Natural killer cell treated with Interleukin-12 subunit alpha and Interleukin-12 subunit beta and Interleukin-15 and Interleukin-18, amount 100 ng/mL, for 72 hours (primary cell): ENCODE measurements around the gene TM7SF2. TPM values are rescaled to one million over a fixed set of nuclear protein-coding genes. Genes with fewer than 3 reads are reported as not detected.

Source experiments
- ATAC-seq, 2 donors: fragments of 150-1000 bp; cut with Tn5 transposase in 1 of 2; sonication (Bioruptor Pico), chemical (Tn5 transposase) in 1 of 2; 2 replicates each; pipeline ENCODE4 v1.10.0; 2021
- DNase-seq: peaks from one replicate; pipeline ENCODE4 v3.0.0; 2022; ENCODE audit warnings: low spot score
- H3K27ac Mint-ChIP-seq, 2 donors: 1 replicate in 1 of 2; 2 replicates in 1 of 2; pipeline ENCODE4 v1.8.0; 2022; ENCODE audit warnings: mixed read lengths in 2 of 2, mild to moderate bottlenecking in 1 of 2, moderate library complexity in 1 of 2
- H3K27me3 Mint-ChIP-seq, 2 donors: 1 replicate in 1 of 2; 2 replicates in 1 of 2; pipeline ENCODE4 v1.8.0; 2022; ENCODE audit warnings: mixed read lengths in 2 of 2
- H3K36me3 Mint-ChIP-seq: one replicate; pipeline ENCODE4 v1.8.0; 2022; ENCODE audit warnings: mixed read lengths
- H3K4me1 Mint-ChIP-seq, 2 donors: 1 replicate in 1 of 2; 2 replicates in 1 of 2; pipeline ENCODE4 v1.8.0; 2022; ENCODE audit warnings: low read depth in 2 of 2, mixed read lengths in 2 of 2, mild to moderate bottlenecking in 1 of 2
- H3K4me3 Mint-ChIP-seq: one replicate; pipeline ENCODE4 v1.8.0; 2022; ENCODE audit warnings: mixed read lengths
- H3K9me3 Mint-ChIP-seq: 2 replicates; pipeline ENCODE4 v1.8.0; 2022; ENCODE audit warnings: mixed read lengths
- total RNA-seq, 2 donors: library from RNA; stranded (reverse); gene quantifications; one replicate each; pipeline ENCODE4 v1.2.3, GENCODE V29; 2022

Gene TM7SF2
- total RNA-seq, 2 donors from 2014 or later = 18.6 to 30.7 TPM

DNA sequence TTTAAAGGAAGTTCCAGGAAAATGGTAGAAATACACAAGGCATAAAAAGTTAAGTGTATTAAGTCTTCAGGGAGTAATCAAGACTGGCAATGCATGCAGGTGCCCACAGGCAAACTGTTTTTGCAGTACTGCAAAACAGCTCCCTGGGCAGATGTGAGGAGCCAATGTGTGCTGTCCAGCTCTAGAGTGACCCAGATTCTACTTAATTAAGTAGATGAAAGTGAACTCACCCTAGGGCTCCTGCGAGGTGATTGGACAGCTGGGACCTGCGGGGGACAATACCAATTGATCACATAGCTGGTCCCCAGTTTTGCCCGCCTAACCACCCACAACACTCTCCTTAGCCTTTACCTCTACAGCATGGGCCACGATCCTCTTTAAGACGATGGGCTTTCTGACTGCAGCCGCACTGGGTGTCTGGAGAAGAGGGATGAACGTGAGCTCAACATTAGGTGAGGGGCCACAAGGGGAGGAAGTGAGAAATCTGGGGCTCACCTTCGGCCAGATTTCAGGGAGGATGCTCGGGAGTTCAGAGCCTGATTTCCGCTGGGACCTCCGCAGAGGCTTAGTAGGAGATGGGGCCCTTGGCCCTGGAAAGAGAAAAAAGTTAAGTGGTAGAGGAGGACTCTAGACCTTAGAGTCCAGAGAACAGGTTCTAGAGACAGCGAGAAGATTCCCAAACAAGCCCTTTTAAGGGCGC lies 28.4 kb upstream of the TM7SF2 start:
- Mint-ChIP-seq H3K27me3 (no peaks in the 10 kb centered on the region), H3K4me3 (peak overlapping the region; percentile 98), H3K36me3 (peaks cover 17% of the 10 kb centered on the region), H3K27ac (peak overlapping the region; percentile 94 to 95), H3K9me3 (no peaks in the 10 kb centered on the region), H3K4me1 (peaks cover 32 to 51% of the 10 kb centered on the region in 2 donors)
- peak; percentile 38 for DNase-seq
- peak; percentile 0 to 1 for ATAC-seq

- Mint-ChIP-seq H3K27me3 (no peaks in the 10 kb centered on the region), H3K9me3 (no peaks in the 10 kb centered on the region), H3K4me3 (peak within 1 kb of the TSS; percentile 98), H3K36me3 (peaks cover 19% of the 10 kb centered on the region), H3K4me1 (peaks cover 26 to 44% of the 10 kb centered on the region in 2 donors), H3K27ac (peak within 1 kb of the TSS; percentile 94 to 95)
- DNase-seq = peak; percentile 98
- peak; percentile 93 to 96 for ATAC-seq
Measured at GRCh38 chr11:65083834-65084597, 27.7 kb upstream of the TM7SF2 start, which contains the start of the genes CDCA5 and ZFPL1. Gene CDCA5 (minus strand): TSS chr11:65084040. CDS start chr11:65083978, 62 bp downstream. Gene ZFPL1 (plus strand): TSS chr11:65084222. CDS start chr11:65084699, 477 bp downstream.

DNA sequence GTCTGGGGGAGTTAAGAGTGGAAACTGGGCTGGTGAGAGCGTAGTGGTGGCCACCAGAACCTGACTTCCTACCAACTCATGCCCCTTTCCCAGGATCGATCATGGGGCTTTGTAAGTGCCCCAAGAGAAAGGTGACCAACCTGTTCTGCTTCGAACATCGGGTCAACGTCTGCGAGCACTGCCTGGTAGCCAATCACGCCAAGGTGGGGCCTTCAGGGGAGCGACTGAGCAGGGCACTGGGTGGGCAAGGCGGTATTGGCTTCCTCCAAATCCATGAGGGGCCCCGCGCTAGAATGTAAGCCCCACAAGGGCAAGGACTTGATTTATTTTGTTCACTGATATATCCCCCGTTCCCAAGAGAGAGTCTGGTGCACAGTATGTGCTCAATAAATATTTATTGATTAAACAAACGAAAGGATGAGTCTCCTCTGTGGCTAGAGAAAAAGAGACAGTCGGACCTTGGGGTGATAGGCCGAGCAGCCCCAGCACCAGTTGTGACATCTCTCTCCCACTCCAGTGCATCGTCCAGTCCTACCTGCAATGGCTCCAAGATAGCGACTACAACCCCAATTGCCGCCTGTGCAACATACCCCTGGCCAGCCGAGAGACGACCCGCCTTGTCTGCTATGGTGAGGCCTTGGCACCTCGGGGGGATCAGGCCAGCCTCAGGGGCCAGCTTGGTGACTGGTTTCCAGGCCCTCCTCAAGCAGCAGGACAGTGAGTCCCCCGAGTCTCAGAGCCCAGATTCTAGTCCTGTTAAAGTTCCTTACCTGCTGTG lies 26.9 kb upstream of the TM7SF2 start:
- Mint-ChIP-seq H3K27me3 (no peaks in the 10 kb centered on the region), H3K27ac (peak overlapping the region; percentile 94 to 95), H3K4me3 (peak overlapping the region; percentile 98), H3K36me3 (peaks cover 21% of the 10 kb centered on the region), H3K9me3 (no peaks in the 10 kb centered on the region), H3K4me1 (peaks cover 26 to 44% of the 10 kb centered on the region in 2 donors)
- no peak for DNase-seq
- no peak for ATAC-seq

DNA sequence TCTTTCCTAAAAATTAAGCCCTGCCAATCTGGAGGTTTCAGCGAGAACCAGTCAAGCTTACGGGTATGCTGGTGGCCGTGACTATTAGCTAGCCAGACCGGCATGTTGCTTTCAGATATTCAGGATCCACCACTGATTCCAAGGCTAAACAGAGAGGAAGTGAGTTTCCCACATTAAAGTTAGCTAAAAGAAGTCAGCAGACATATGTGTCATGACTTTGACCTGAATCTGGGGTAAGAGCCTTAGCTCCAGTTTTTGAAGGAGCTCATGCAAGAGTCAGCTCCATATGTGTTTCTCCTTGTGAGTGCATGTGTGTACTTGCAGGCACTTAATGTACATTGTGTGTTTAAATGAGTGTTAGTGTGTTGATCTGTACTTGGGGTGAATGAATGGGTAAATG lies 26.2 kb upstream of the TM7SF2 start:
- DNase-seq (no peak), ATAC-seq (no peak)
- H3K36me3 Mint-ChIP-seq = peaks cover 20% of the 10 kb centered on the region
- peak overlapping the region; percentile 98 for H3K4me3 Mint-ChIP-seq
- peak overlapping the region; percentile 94 to 95 for H3K27ac Mint-ChIP-seq
- H3K4me1 Mint-ChIP-seq = peaks cover 26 to 42% of the 10 kb centered on the region in 2 donors
- H3K9me3 Mint-ChIP-seq = no peaks in the 10 kb centered on the region
- no peaks in the 10 kb centered on the region for H3K27me3 Mint-ChIP-seq

- ATAC-seq (no peak), DNase-seq (no peak)
- Mint-ChIP-seq H3K27ac (no peak overlapping the region), H3K4me1 (peaks cover 23 to 35% of the 10 kb centered on the region in 2 donors), H3K4me3 (no peak overlapping the region), H3K9me3 (no peaks in the 10 kb centered on the region), H3K27me3 (no peaks in the 10 kb centered on the region), H3K36me3 (peaks cover 15% of the 10 kb centered on the region)
Measured at GRCh38 chr11:65086809-65087208, 24.9 kb upstream of the TM7SF2 start.

DNA sequence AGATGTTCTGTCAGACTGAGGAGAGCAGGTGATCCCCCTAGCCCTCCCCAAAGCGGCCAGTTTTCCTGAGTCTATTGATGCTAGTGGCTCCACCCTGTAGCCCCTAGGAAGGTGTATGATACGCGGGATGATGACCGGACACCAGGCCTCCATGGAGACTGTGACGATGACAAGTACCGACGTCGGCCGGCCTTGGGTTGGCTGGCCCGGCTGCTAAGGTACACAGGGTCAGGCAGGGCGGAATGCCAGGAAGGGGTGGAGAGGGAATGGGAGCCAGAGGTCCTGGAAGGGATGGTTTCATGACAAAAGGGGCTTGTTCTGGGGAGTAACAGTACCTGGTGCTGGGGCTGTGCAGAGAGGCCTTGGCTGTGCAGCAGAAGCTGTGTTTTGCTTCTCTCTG lies 24.5 kb upstream of the TM7SF2 start:
- DNase-seq = no peak
- Mint-ChIP-seq H3K4me3 (no peak overlapping the region), H3K27me3 (no peaks in the 10 kb centered on the region), H3K27ac (no peak overlapping the region), H3K36me3 (peaks cover 15% of the 10 kb centered on the region), H3K9me3 (no peaks in the 10 kb centered on the region), H3K4me1 (peaks cover 23 to 32% of the 10 kb centered on the region in 2 donors)
- ATAC-seq = no peak

DNA sequence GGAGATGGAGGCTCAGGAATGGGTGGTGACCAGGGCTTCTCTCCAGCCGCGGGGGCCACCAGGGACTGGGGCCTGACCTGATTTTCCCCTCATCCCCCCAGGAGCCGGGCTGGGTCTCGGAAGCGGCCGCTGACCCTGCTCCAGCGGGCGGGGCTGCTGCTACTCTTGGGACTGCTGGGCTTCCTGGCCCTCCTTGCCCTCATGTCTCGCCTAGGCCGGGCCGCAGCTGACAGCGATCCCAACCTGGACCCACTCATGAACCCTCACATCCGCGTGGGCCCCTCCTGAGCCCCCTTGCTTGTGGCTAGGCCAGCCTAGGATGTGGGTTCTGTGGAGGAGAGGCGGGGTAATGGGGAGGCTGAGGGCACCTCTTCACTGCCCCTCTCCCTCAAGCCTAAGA lies 23.8 kb upstream of the TM7SF2 start:
- no peaks in the 10 kb centered on the region for H3K27me3 Mint-ChIP-seq
- peaks cover 20 to 26% of the 10 kb centered on the region in 2 donors for H3K4me1 Mint-ChIP-seq
- DNase-seq (no peak), ATAC-seq (no peak)
- peaks cover 15% of the 10 kb centered on the region for H3K36me3 Mint-ChIP-seq
- no peak overlapping the region for H3K27ac Mint-ChIP-seq
- no peak overlapping the region for H3K4me3 Mint-ChIP-seq
- no peaks in the 10 kb centered on the region for H3K9me3 Mint-ChIP-seq

DNA sequence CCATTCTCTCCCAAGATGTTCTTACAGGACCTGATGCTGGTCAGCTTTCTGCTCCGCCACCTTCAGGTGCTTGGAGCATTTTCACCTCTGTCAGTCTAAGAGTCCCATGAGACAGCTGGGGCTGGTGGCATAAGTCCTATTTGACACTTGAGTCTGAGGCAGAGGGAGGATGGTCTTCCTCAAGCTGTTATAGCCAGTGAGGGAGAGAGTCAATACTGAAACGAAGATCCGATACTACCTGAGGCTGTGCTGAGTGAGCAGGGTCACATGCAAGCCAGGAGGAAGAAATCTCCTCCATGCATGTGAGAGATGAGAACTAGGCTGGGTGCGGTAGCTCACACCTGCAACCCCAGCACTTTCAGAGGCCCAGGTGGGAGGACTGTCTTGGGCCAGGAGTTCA lies 22.1 kb upstream of the TM7SF2 start:
- Mint-ChIP-seq H3K36me3 (peaks cover 15% of the 10 kb centered on the region), H3K4me3 (no peak overlapping the region), H3K4me1 (peaks cover 5 to 8% of the 10 kb centered on the region in 2 donors), H3K9me3 (no peaks in the 10 kb centered on the region), H3K27me3 (no peaks in the 10 kb centered on the region), H3K27ac (no peak overlapping the region)
- peak; percentile 31 for DNase-seq
- no peak for ATAC-seq

GRCh38 chr11:65090628-65091027 lies 21.0 kb upstream of the TM7SF2 start:
- no peak overlapping the region for H3K4me3 Mint-ChIP-seq
- H3K4me1 Mint-ChIP-seq = peaks cover 4 to 5% of the 10 kb centered on the region in 2 donors
- DNase-seq (no peak), ATAC-seq (no peak)
- peaks cover 12% of the 10 kb centered on the region for H3K36me3 Mint-ChIP-seq
- no peaks in the 10 kb centered on the region for H3K9me3 Mint-ChIP-seq
- no peak overlapping the region for H3K27ac Mint-ChIP-seq
- no peaks in the 10 kb centered on the region for H3K27me3 Mint-ChIP-seq

- Mint-ChIP-seq H3K36me3 (no peaks in the 10 kb centered on the region), H3K27me3 (no peaks in the 10 kb centered on the region), H3K27ac (peak overlapping the region; percentile 85 to 92), H3K4me1 (peaks cover 12 to 16% of the 10 kb centered on the region in 2 donors), H3K9me3 (no peaks in the 10 kb centered on the region), H3K4me3 (peak overlapping the region; percentile 88)
- no peak for ATAC-seq
- DNase-seq = no peak
Measured at GRCh38 chr11:65095427-65095826, 16.2 kb upstream of the TM7SF2 start.

GRCh38 chr11:65095974-65096806 lies 15.5 kb upstream of the TM7SF2 start, which contains the start of gene VPS51:
Gene VPS51 (plus strand): TSS chr11:65096214. CDS start chr11:65096251, 37 bp downstream.
- Mint-ChIP-seq H3K9me3 (no peaks in the 10 kb centered on the region), H3K27ac (peak within 1 kb of the TSS; percentile 85 to 92), H3K4me1 (peaks cover 12 to 16% of the 10 kb centered on the region in 2 donors), H3K27me3 (no peaks in the 10 kb centered on the region), H3K4me3 (peak within 1 kb of the TSS; percentile 88), H3K36me3 (no peaks in the 10 kb centered on the region)
- DNase-seq (peak; percentile 88), ATAC-seq (peak; percentile 97 to 98)

GRCh38 chr11:65096926-65097325 lies 14.7 kb upstream of the TM7SF2 start:
- Mint-ChIP-seq H3K9me3 (no peaks in the 10 kb centered on the region), H3K4me3 (peak overlapping the region; percentile 88), H3K27ac (peak overlapping the region; percentile 85 to 92), H3K27me3 (no peaks in the 10 kb centered on the region), H3K4me1 (peaks cover 12 to 16% of the 10 kb centered on the region in 2 donors), H3K36me3 (no peaks in the 10 kb centered on the region)
- ATAC-seq (no peak), DNase-seq (peak; percentile 45)
